Hematopoietic multipotent progenitor cell (in vitro differentiated cells): ENCODE measurements around the gene ACSM5. TPM values are rescaled to one million over a fixed set of nuclear protein-coding genes. Genes with fewer than 3 reads are reported as not detected.
"Not testable (repeated sequence)": the region's sequence is repeated elsewhere in the genome, so short reads cannot be mapped to it uniquely, and the experiment has no call there.

Source experiments
- DNase-seq, 3 donors: peaks; one replicate each; pipeline ENCODE4 v3.0.0-alpha.2; 2011 to 2015; ENCODE audit warnings: low read depth in 2 of 3, low spot score in 2 of 3
- total RNA-seq: library from RNA; depleted of rRNA; stranded (reverse); fragments of >200 nt; gene quantifications from one replicate; pipeline ENCODE4 v1.2.3, GENCODE V29; 2012

ACSM5 gene
- total RNA-seq, 1 donor: not detected

- DNase-seq: no peak
These were observed 10.7 kb upstream of the ACSM5 start for GRCh38 chr16:20398603-20399002.

- DNase-seq: no peak
These were observed 10.1 kb upstream of the ACSM5 start for GRCh38 chr16:20399185-20399584.

- DNase-seq: no peak
These were observed 8.3 kb upstream of the ACSM5 start for GRCh38 chr16:20401066-20401465.

DNA sequence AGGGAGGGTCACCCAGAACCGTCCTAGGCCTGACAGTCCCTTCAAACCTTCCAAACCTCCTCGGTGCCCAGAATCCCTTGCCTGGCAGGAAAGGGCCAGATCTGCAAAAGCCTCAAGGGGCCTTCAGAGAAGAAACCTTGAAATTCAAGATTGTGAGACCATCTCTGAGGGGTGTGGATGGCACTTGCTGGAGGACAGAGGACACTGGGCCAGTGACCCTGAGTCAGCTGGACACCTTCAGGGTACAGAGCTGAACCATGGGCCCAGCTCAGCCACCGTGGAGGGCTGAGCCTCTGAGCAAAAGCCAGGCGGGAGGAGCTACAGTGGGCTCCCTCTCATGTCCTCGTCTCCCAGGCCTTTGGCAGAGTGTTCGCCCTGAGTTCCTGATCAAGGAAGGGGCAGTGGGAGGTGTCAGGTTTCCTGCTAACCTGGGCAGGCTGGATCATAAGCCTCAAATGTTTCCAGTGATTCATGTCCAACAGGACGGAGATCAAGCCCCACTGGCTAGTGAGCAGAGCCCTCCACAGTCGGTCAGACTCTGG is 7.8 kb upstream of the ACSM5 start:
- no peak for DNase-seq

- DNase-seq: no peak
These were observed 6.7 kb upstream of the ACSM5 start for GRCh38 chr16:20402651-20403050.

GRCh38 chr16:20404637-20405036 is 4.7 kb upstream of the ACSM5 start, which contains the start of gene PDILT:
Gene PDILT (minus strand): TSS chr16:20404737. CDS start chr16:20399300, 5,437 bp downstream.
- no peak for DNase-seq

DNA sequence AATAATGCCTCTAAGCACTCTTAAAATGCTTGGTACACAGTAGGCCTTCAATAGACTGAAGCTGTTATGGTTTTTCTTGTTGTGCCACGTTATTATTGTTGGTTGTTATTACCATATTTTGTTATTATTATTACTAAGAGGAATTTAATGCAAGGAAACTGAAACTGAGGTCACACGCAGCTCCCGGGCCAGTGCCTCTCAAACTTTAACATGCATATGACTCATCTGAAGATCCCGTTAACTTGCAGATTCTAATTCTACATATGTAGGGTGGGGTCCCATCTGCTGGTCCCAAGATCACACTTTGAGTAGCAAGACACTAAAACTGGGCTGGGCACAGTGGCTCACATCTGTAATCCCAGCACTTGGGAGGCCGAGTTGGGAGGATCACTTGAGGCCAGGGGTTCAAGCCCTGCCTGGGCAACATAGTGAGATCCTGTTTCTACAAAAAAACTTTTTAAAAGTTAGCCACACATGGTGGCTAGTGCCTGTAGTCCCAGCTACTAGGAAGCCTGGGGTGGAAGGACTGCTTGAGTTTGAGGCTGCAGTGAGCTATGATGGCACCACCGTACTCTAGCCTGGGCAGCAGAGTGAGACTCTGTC is 888 bp downstream of the ACSM5 start:
- no peak for DNase-seq

GRCh38 chr16:20411055-20411454 is 1.7 kb downstream of the ACSM5 start:
- DNase-seq: no peak

GRCh38 chr16:20415541-20415940 is 6.2 kb downstream of the ACSM5 start:
- DNase-seq: no peak

DNA sequence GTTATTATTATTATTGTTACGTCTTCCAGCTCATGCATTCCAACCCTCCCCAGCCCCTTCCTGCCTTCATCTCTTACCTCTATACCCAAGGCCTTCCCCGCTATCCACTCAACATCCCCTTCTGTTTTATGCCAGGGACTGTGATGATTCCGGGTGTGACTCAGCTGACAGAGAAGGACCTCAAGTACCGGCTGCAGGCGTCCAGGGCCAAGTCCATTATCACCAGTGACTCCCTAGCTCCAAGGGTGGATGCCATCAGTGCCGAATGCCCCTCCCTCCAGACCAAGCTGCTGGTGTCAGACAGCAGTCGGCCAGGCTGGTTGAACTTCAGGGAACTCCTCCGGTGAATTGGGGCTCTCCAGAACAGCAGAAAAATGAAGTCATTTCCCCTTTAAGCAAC is 9.8 kb downstream of the ACSM5 start:
- not testable (repeated sequence) for DNase-seq

- not testable (repeated sequence) for DNase-seq
These were observed 12.4 kb downstream of the ACSM5 start for GRCh38 chr16:20421748-20422147.

DNA sequence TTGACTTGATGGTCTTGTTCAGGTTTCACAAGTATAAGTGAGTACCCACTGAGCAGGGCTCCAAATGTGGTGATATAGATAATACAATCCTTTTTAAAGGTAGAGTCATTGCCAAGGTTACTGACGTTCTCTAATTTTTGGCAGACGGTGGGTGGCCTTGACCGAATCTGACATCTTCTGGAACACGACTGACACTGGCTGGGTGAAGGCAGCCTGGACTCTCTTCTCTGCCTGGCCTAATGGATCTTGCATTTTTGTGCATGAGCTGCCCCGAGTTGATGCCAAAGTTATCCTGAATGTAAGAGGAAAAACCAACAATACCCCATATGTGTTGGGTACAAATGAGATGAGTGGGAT is 14.4 kb downstream of the ACSM5 start:
- DNase-seq: not testable (repeated sequence)

- no peak for DNase-seq
These were observed 15.0 kb downstream of the ACSM5 start for GRCh38 chr16:20424129-20424866.

GRCh38 chr16:20427401-20427797 is 18.1 kb downstream of the ACSM5 start:
- not testable (repeated sequence) for DNase-seq

DNA sequence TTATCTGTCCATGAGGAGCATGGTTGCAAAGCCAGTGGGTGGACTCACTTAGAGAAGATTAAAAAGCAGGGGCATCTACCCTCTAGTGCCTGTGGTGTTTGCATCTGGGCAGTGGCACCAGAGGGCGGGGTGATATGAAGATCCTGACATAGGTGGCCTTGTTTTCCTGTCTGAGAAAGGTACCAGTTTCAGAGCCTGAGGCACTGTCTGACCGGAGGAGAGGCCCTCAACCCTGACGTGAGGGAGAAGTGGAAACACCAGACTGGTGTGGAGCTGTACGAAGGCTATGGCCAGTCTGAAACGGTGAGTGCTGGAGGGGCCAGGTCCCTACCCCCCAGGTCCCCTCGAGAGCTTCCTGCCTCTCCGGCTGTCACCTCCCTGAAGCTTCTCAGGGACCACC is 20.2 kb downstream of the ACSM5 start:
- not testable (repeated sequence) for DNase-seq

DNA sequence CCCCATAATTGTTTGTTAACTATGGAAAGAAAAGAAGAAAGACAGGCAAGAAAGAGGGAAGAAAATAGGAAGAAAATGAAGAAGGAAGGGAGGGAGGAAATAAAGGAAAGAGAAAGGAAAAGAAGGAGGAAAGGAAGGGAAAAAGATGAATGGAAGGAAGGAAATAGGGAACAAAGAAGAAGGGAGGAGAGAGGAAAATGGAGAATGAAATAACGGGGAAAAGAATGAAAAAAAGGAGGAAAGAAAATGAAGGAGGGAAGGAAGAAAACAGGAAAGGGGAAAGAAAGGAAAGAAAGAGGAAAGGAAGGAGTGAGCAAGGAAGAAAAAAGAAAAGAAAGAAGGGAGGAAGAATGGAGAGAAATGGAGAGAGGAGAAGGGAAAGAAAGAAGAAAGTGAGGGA is 21.1 kb downstream of the ACSM5 start:
- DNase-seq: not testable (repeated sequence)

DNA sequence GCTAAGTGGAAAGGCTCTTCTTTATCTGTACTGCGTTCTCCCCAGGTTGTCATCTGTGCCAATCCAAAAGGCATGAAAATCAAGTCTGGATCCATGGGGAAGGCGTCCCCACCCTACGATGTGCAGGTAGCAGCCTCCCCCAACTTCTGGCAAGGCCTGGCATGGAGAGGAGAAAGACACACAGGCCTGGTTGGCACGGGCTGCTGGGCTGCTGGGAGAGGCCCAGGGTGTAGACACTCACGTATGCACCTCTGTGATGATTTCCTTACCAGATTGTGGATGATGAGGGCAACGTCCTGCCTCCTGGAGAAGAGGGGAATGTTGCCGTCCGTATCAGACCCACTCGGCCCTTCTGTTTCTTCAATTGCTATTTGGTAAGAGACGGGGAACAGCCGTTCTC is 21.6 kb downstream of the ACSM5 start:
- no peak for DNase-seq

- DNase-seq: not testable (repeated sequence)
These were observed 29.6 kb downstream of the ACSM5 start for GRCh38 chr16:20438950-20439349.

GRCh38 chr16:20439820-20440231 is 30.5 kb downstream of the ACSM5 start:
- not testable (repeated sequence) for DNase-seq

GRCh38 chr16:20440731-20441130 is 31.4 kb downstream of the ACSM5 start:
- DNase-seq: not testable (repeated sequence)

- no peak for DNase-seq
These were observed 31.9 kb downstream of the ACSM5 start for GRCh38 chr16:20441191-20441590.

DNA sequence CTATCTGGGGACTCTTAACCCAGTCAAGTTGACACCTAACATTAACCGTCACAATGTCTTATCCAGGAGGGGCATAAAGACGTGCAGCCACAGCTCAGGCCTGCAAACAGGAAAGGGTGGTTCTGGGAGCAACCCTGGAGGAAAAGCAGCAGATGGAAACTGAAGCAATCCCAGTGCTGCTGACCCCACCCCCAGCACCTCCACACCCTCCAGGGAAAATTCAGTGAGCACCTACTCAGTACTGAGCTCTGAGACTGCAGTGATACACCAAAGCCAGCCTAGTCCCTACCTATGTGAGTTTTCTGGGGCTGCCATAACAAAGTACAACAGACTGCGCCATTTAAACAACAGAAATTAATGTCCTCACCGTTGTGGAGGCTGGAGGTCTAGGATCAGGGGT is 32.5 kb downstream of the ACSM5 start:
- not testable (repeated sequence) for DNase-seq
